H9 (cell line): ENCODE data around the gene FAM227B. TPM values are rescaled to one million over a fixed set of nuclear protein-coding genes. Genes with fewer than 3 reads are reported as not detected.
"Not testable (repeated sequence)": the region's sequence is repeated elsewhere in the genome, so short reads cannot be mapped to it uniquely, and the experiment has no call there.

ENCODE experiments used
- DNase-seq: peaks from one replicate; pipeline ENCODE4 v3.0.0-alpha.2; 2017
- H2AFZ ChIP-seq: one replicate; pipeline ENCODE4 v1.6.1; 2013; ENCODE audit warnings: mild to moderate bottlenecking, low read length, control low read depth, moderate library complexity
- H2AK5ac ChIP-seq: 2 replicates; pipeline ENCODE4 v1.6.1; 2013; ENCODE audit warnings: low read length, control low read depth, mixed read lengths; ENCODE audit not compliant: insufficient read length
- H2BK120ac ChIP-seq: one replicate; pipeline ENCODE4 v1.6.1; 2013; ENCODE audit warnings: low read depth, mild to moderate bottlenecking, low read length, control low read depth, inconsistent platforms; ENCODE audit not compliant: poor library complexity, severe bottlenecking
- H2BK12ac ChIP-seq: 2 replicates; pipeline ENCODE4 v1.6.1; 2013; ENCODE audit warnings: low read length, control low read depth, mixed read lengths, low read depth; ENCODE audit not compliant: insufficient read length
- H2BK15ac ChIP-seq: 2 replicates; pipeline ENCODE4 v1.6.1; 2013; ENCODE audit warnings: low read depth, low read length, control low read depth
- H2BK20ac ChIP-seq: one replicate; pipeline ENCODE4 v1.6.1; 2013; ENCODE audit warnings: low read depth, mild to moderate bottlenecking, low read length, control low read depth, inconsistent platforms; ENCODE audit not compliant: poor library complexity, severe bottlenecking
- H2BK5ac ChIP-seq: 2 replicates; pipeline ENCODE4 v1.6.1; 2013; ENCODE audit warnings: low read length, control low read depth, mixed read lengths; ENCODE audit not compliant: insufficient read length
- H3K14ac ChIP-seq: 2 replicates; pipeline ENCODE4 v1.6.1; 2013; ENCODE audit warnings: low read length, control low read depth; ENCODE audit not compliant: insufficient read depth
- H3K18ac ChIP-seq: 2 replicates; pipeline ENCODE4 v1.6.1; 2013; ENCODE audit warnings: low read depth, mild to moderate bottlenecking, mixed read lengths, low read length, control low read depth; ENCODE audit not compliant: insufficient read length
- H3K23ac ChIP-seq: 2 replicates; pipeline ENCODE4 v1.6.1; 2013; ENCODE audit warnings: low read length, control low read depth, mixed read lengths, low read depth; ENCODE audit not compliant: insufficient read length
- H3K23me2 ChIP-seq: 2 replicates; pipeline ENCODE4 v1.6.1; 2013; ENCODE audit warnings: low read depth, mild to moderate bottlenecking, mixed read lengths, low read length, control low read depth; ENCODE audit not compliant: insufficient read length, poor library complexity, severe bottlenecking
- H3K27ac ChIP-seq: 2 replicates; pipeline ENCODE4 v1.5.1; 2013; ENCODE audit warnings: low read length, control low read depth, mixed read lengths, low read depth; ENCODE audit not compliant: insufficient read length
- H3K27me3 ChIP-seq: 2 replicates; pipeline ENCODE4 v1.6.1; 2013; ENCODE audit warnings: low read length, control low read depth, inconsistent platforms; ENCODE audit not compliant: insufficient read depth
- H3K4ac ChIP-seq: 2 replicates; pipeline ENCODE4 v1.6.1; 2013; ENCODE audit warnings: low read depth, mild to moderate bottlenecking, control low read depth, inconsistent platforms, low read length, moderate library complexity
- H3K4me1 ChIP-seq: 2 replicates; pipeline ENCODE4 v1.6.1; 2013; ENCODE audit warnings: low read length, control low read depth, inconsistent platforms; ENCODE audit not compliant: insufficient read depth
- H3K4me2 ChIP-seq: 2 replicates; pipeline ENCODE4 v1.6.1; 2013; ENCODE audit warnings: low read length, control low read depth, mixed read lengths; ENCODE audit not compliant: insufficient read length, insufficient read depth
- H3K56ac ChIP-seq: 2 replicates; pipeline ENCODE4 v1.6.1; 2013; ENCODE audit warnings: low read depth, mild to moderate bottlenecking, mixed read lengths, low read length, control low read depth; ENCODE audit not compliant: insufficient read length
- H3K79me1 ChIP-seq: 2 replicates; pipeline ENCODE4 v1.6.1; 2013; ENCODE audit warnings: low read depth, mild to moderate bottlenecking, moderate library complexity, low read length, control low read depth, inconsistent platforms; ENCODE audit not compliant: insufficient read depth, poor library complexity, severe bottlenecking
- H3K79me2 ChIP-seq: 2 replicates; pipeline ENCODE4 v1.6.1; 2013; ENCODE audit warnings: low read length, control low read depth, inconsistent platforms; ENCODE audit not compliant: insufficient read depth
- H3K9ac ChIP-seq: 2 replicates; pipeline ENCODE4 v1.6.1; 2013; ENCODE audit warnings: low read length, control low read depth, mixed read lengths; ENCODE audit not compliant: insufficient read length; ENCODE audit errors: extremely low read depth
- H3K9me3 ChIP-seq: one replicate; pipeline ENCODE4 v1.6.1; 2013; ENCODE audit warnings: low read depth, low read length, inconsistent platforms; ENCODE audit not compliant: control insufficient read depth
- H3T11ph ChIP-seq: one replicate; pipeline ENCODE4 v1.6.1; 2013; ENCODE audit warnings: mild to moderate bottlenecking, low read length, control low read depth, inconsistent platforms
- H4K20me1 ChIP-seq: one replicate; pipeline ENCODE4 v1.6.1; 2013; ENCODE audit not compliant: control insufficient read depth, insufficient read length, insufficient read depth
- H4K5ac ChIP-seq: 2 replicates; pipeline ENCODE4 v1.6.1; 2013; ENCODE audit warnings: low read depth, mild to moderate bottlenecking, mixed read lengths, low read length, control low read depth; ENCODE audit not compliant: insufficient read length
- H4K8ac ChIP-seq: replicated peaks from 2 replicates; pipeline ENCODE4 v1.6.1; 2013; ENCODE audit warnings: low read length, control low read depth, mixed read lengths, low read depth; ENCODE audit not compliant: insufficient read length
- H4K91ac ChIP-seq: 2 replicates; pipeline ENCODE4 v1.6.1; 2013; ENCODE audit warnings: low read depth, mild to moderate bottlenecking, moderate library complexity, mixed read lengths, low read length, control low read depth; ENCODE audit not compliant: insufficient read length
- H3K27ac Mint-ChIP-seq, 3 experiments: 2 replicates in 2 of 3; 3 replicates in 1 of 3; pipeline ENCODE4 v1.8.0; 2020 to 2021; ENCODE audit warnings: mixed read lengths in 3 of 3, mild to moderate bottlenecking in 1 of 3, moderate library complexity in 1 of 3
- H3K27me3 Mint-ChIP-seq: 2 replicates; pipeline ENCODE4 v1.8.0; 2021; ENCODE audit warnings: low read depth, mild to moderate bottlenecking, moderate library complexity, mixed read lengths
- H3K36me3 Mint-ChIP-seq, 3 experiments: 2 replicates in 2 of 3; 3 replicates in 1 of 3; pipeline ENCODE4 v1.8.0; 2020 to 2021; ENCODE audit warnings: low read depth in 3 of 3, mixed read lengths in 3 of 3; ENCODE audit not compliant: insufficient read depth in 1 of 3
- H3K4me1 Mint-ChIP-seq, 2 experiments: 2 replicates each; pipeline ENCODE4 v1.8.0; 2020; ENCODE audit warnings: mixed read lengths in 2 of 2
- H3K4me3 Mint-ChIP-seq, 2 experiments: 2 replicates in 1 of 2; 3 replicates in 1 of 2; pipeline ENCODE4 v1.8.0; 2020 to 2021; ENCODE audit warnings: mild to moderate bottlenecking in 2 of 2, mixed read lengths in 2 of 2, moderate library complexity in 1 of 2
- H3K9me3 Mint-ChIP-seq, 2 experiments: 2 replicates in 1 of 2; 3 replicates in 1 of 2; pipeline ENCODE4 v1.8.0; 2020; ENCODE audit warnings: mild to moderate bottlenecking in 2 of 2, mixed read lengths in 2 of 2, moderate library complexity in 1 of 2
- WGBS: extraction: QIAGEN DNeasy Blood & Tissue Kit; methylation state at CpG from one replicate; pipeline ENCODE4 v1.1.7; 2013; ENCODE audit warnings: missing lambda C conversion rate, low lambda C conversion rate, mixed read lengths; ENCODE audit not compliant: insufficient read length; ENCODE audit errors: extremely low coverage; 5-methylcytosine and 5-hydroxymethylcytosine counted together
- total RNA-seq: library from RNA; stranded (reverse); gene quantifications from 2 replicates; pipeline ENCODE4 v1.2.1, GENCODE V29; 2021
- TF ChIP-seq, protein P1 (sequence below): fragments of 200-600 bp; sonication (generic); conservative IDR thresholded peaks from 3 replicates; pipeline ENCODE4 v1.8.0; 2021; ENCODE audit warnings: antibody characterized with exemption, mild to moderate bottlenecking

Gene FAM227B
- total RNA-seq, 1 experiment from 2014 or later, result 5.5 TPM

- no peak overlapping the region for H3K4ac ChIP-seq
- H3K18ac ChIP-seq, result no peak overlapping the region
- H4K91ac ChIP-seq, result no peak overlapping the region
- no peaks in the 10 kb centered on the region for H3K4me1 ChIP-seq
- no peak overlapping the region for H2BK5ac ChIP-seq
- WGBS, result no CpG with 5 or more reads among the region's 1 CpG
- no peaks in the 10 kb centered on the region for H3K23me2 ChIP-seq
- no peak overlapping the region for H3K27ac ChIP-seq
- no peak overlapping the region for H2BK120ac ChIP-seq
- Mint-ChIP-seq H3K36me3 (no peaks in the 10 kb centered on the region), H3K27me3 (no peaks in the 10 kb centered on the region), H3K27ac (no peak overlapping the region), H3K4me3 (no peak overlapping the region), H3K4me1 (peaks cover 6 to 11% of the 10 kb centered on the region in 2 experiments), H3K9me3 (no peaks in the 10 kb centered on the region)
- no peak overlapping the region for H3K56ac ChIP-seq
- H2AK5ac ChIP-seq, result no peak overlapping the region
- H3K14ac ChIP-seq, result no peak overlapping the region
- no peak overlapping the region for H2AFZ ChIP-seq
- no peak overlapping the region for H2BK12ac ChIP-seq
- no peak overlapping the region for H3T11ph ChIP-seq
- no peak overlapping the region for H4K5ac ChIP-seq
- TF ChIP-seq, protein P1, sequence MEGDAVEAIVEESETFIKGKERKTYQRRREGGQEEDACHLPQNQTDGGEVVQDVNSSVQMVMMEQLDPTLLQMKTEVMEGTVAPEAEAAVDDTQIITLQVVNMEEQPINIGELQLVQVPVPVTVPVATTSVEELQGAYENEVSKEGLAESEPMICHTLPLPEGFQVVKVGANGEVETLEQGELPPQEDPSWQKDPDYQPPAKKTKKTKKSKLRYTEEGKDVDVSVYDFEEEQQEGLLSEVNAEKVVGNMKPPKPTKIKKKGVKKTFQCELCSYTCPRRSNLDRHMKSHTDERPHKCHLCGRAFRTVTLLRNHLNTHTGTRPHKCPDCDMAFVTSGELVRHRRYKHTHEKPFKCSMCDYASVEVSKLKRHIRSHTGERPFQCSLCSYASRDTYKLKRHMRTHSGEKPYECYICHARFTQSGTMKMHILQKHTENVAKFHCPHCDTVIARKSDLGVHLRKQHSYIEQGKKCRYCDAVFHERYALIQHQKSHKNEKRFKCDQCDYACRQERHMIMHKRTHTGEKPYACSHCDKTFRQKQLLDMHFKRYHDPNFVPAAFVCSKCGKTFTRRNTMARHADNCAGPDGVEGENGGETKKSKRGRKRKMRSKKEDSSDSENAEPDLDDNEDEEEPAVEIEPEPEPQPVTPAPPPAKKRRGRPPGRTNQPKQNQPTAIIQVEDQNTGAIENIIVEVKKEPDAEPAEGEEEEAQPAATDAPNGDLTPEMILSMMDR, result no peak
- no peaks in the 10 kb centered on the region for H3K79me2 ChIP-seq
- H2BK15ac ChIP-seq, result no peak overlapping the region
- H3K23ac ChIP-seq, result no peak overlapping the region
- no peak overlapping the region for H3K9ac ChIP-seq
- H2BK20ac ChIP-seq, result no peak overlapping the region
- H3K79me1 ChIP-seq, result no peaks in the 10 kb centered on the region
- no peak overlapping the region for H4K8ac ChIP-seq
- H3K27me3 ChIP-seq, result no peaks in the 10 kb centered on the region
- H3K4me2 ChIP-seq, result no peak overlapping the region
- no peaks in the 10 kb centered on the region for H4K20me1 ChIP-seq
- DNase-seq, result no peak
- no peaks in the 10 kb centered on the region for H3K9me3 ChIP-seq
These were observed 48.7 kb upstream of the FAM227B start for GRCh38 chr15:49669288-49669687.

DNA sequence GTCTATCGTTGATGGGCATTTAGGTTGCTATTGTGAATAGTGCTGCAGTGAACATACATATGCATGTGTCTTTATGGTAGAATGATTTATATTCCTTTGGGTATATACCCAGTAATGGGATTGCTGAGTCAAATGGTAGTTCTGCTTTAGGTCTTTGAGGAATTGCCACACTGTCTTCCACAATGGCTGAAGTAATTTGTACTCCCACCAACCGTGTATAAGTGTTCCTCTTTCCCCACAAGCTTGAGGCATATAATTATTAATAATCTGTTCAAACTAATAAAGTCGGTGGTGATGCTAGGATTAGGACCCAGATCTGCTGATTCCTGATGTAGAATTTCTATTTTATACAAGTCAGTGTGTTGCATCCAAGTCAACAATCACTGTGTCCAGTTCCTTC, 45.9 kb upstream of the FAM227B start:
- not testable (repeated sequence) for H3K14ac ChIP-seq
- peaks cover 4 to 10% of the 10 kb centered on the region in 2 experiments for H3K4me1 Mint-ChIP-seq
- no CpG with 5 or more reads among the region's 3 CpGs for WGBS

More for the DNA sequence above, 45.9 kb upstream of the FAM227B start:
- H3K4me2 ChIP-seq, H3K4me3 Mint-ChIP-seq, H3K4ac ChIP-seq, H4K20me1 ChIP-seq, H2AFZ ChIP-seq, H2BK15ac ChIP-seq, H4K91ac ChIP-seq, H3K27me3 Mint-ChIP-seq, H3K4me1 ChIP-seq, H2BK120ac ChIP-seq, H3K27ac ChIP-seq, H3K9ac ChIP-seq, DNase-seq, H3K27ac Mint-ChIP-seq, H3K56ac ChIP-seq, H3K9me3 ChIP-seq, H2BK20ac ChIP-seq, H3K23me2 ChIP-seq, H2BK5ac ChIP-seq, H3K79me2 ChIP-seq, H3K27me3 ChIP-seq, H2BK12ac ChIP-seq, H3T11ph ChIP-seq, H3K9me3 Mint-ChIP-seq, H3K79me1 ChIP-seq, H3K18ac ChIP-seq, H2AK5ac ChIP-seq, H3K23ac ChIP-seq, H4K5ac ChIP-seq, H4K8ac ChIP-seq, H3K36me3 Mint-ChIP-seq: not testable (repeated sequence)
